T-helper 1 cell treated with Interleukin-12 subunit alpha and Interleukin-12 subunit beta and Interleukin-4 antibody, amounts not matched to agents 30 μg/mL and 1 μg/mL, for 36 hours (primary cell): ENCODE measurements around the gene CSMD2.

Experiments
- H3K27ac Mint-ChIP-seq: one replicate; pipeline ENCODE4 v1.8.0; 2021; ENCODE audit warnings: mild to moderate bottlenecking, mixed read lengths
- H3K27me3 Mint-ChIP-seq: one replicate; pipeline ENCODE4 v1.8.0; 2021; ENCODE audit warnings: low read depth, mixed read lengths
- H3K36me3 Mint-ChIP-seq: one replicate; pipeline ENCODE4 v1.8.0; 2021; ENCODE audit warnings: low read depth, mixed read lengths
- H3K4me1 Mint-ChIP-seq: one replicate; pipeline ENCODE4 v1.8.0; 2021; ENCODE audit warnings: low read depth, mixed read lengths
- H3K4me3 Mint-ChIP-seq: one replicate; pipeline ENCODE4 v1.8.0; 2021; ENCODE audit warnings: mild to moderate bottlenecking, moderate library complexity, mixed read lengths
- H3K9me3 Mint-ChIP-seq: one replicate; pipeline ENCODE4 v1.8.0; 2021; ENCODE audit warnings: mixed read lengths

Gene CSMD2

GRCh38 chr1:33727310-33727709 is 437.7 kb downstream of the CSMD2 start:
- H3K9me3 Mint-ChIP-seq, result no peaks in the 10 kb centered on the region

GRCh38 chr1:33726274-33726804 is 438.7 kb downstream of the CSMD2 start:
- Mint-ChIP-seq H3K27me3 (peaks cover 3% of the 10 kb centered on the region), H3K27ac (no peak overlapping the region), H3K4me3 (no peak overlapping the region), H3K9me3 (no peaks in the 10 kb centered on the region), H3K36me3 (no peaks in the 10 kb centered on the region), H3K4me1 (no peaks in the 10 kb centered on the region)

More at GRCh38 chr1:33727310-33727709, 437.7 kb downstream of the CSMD2 start:
- Mint-ChIP-seq H3K36me3 (no peaks in the 10 kb centered on the region), H3K27me3 (peaks cover 3% of the 10 kb centered on the region), H3K4me1 (no peaks in the 10 kb centered on the region), H3K4me3 (no peak overlapping the region), H3K27ac (no peak overlapping the region)

GRCh38 chr1:33725556-33726160 is 439.4 kb downstream of the CSMD2 start:
- Mint-ChIP-seq H3K4me3 (no peak overlapping the region), H3K36me3 (no peaks in the 10 kb centered on the region), H3K4me1 (no peaks in the 10 kb centered on the region), H3K27me3 (peaks cover 3% of the 10 kb centered on the region), H3K9me3 (no peaks in the 10 kb centered on the region), H3K27ac (no peak overlapping the region)

- no peaks in the 10 kb centered on the region for H3K9me3 Mint-ChIP-seq
- H3K4me3 Mint-ChIP-seq, result no peak overlapping the region
- no peaks in the 10 kb centered on the region for H3K4me1 Mint-ChIP-seq
- peaks cover 3% of the 10 kb centered on the region for H3K27me3 Mint-ChIP-seq
- no peak overlapping the region for H3K27ac Mint-ChIP-seq
- no peaks in the 10 kb centered on the region for H3K36me3 Mint-ChIP-seq
Measured at GRCh38 chr1:33725037-33725436, 440.0 kb downstream of the CSMD2 start.

GRCh38 chr1:33724348-33724747 is 440.7 kb downstream of the CSMD2 start:
- Mint-ChIP-seq H3K27me3 (peaks cover 3% of the 10 kb centered on the region), H3K27ac (no peak overlapping the region), H3K4me3 (no peak overlapping the region), H3K9me3 (no peaks in the 10 kb centered on the region), H3K36me3 (no peaks in the 10 kb centered on the region), H3K4me1 (no peaks in the 10 kb centered on the region)

GRCh38 chr1:33723251-33723650 is 441.8 kb downstream of the CSMD2 start:
- Mint-ChIP-seq H3K4me3 (no peak overlapping the region), H3K4me1 (no peaks in the 10 kb centered on the region)

GRCh38 chr1:33721301-33721815 is 443.7 kb downstream of the CSMD2 start:
- H3K4me1 Mint-ChIP-seq, result no peaks in the 10 kb centered on the region
- no peaks in the 10 kb centered on the region for H3K9me3 Mint-ChIP-seq
- H3K27ac Mint-ChIP-seq, result no peak overlapping the region

More at GRCh38 chr1:33723251-33723650, 441.8 kb downstream of the CSMD2 start:
- Mint-ChIP-seq H3K36me3 (no peaks in the 10 kb centered on the region), H3K27me3 (peaks cover 3% of the 10 kb centered on the region), H3K9me3 (no peaks in the 10 kb centered on the region), H3K27ac (no peak overlapping the region)

GRCh38 chr1:33719771-33720670 is 445.0 kb downstream of the CSMD2 start:
- Mint-ChIP-seq H3K36me3 (no peaks in the 10 kb centered on the region), H3K27me3 (peaks cover 3% of the 10 kb centered on the region)

More at GRCh38 chr1:33721301-33721815, 443.7 kb downstream of the CSMD2 start:
- Mint-ChIP-seq H3K4me3 (no peak overlapping the region), H3K36me3 (no peaks in the 10 kb centered on the region), H3K27me3 (peaks cover 3% of the 10 kb centered on the region)

GRCh38 chr1:33719326-33719725 is 445.7 kb downstream of the CSMD2 start:
- no peaks in the 10 kb centered on the region for H3K4me1 Mint-ChIP-seq
- H3K4me3 Mint-ChIP-seq, result no peak overlapping the region
- peaks cover 3% of the 10 kb centered on the region for H3K27me3 Mint-ChIP-seq
- H3K36me3 Mint-ChIP-seq, result no peaks in the 10 kb centered on the region
- no peak overlapping the region for H3K27ac Mint-ChIP-seq
- no peaks in the 10 kb centered on the region for H3K9me3 Mint-ChIP-seq

More at GRCh38 chr1:33719771-33720670, 445.0 kb downstream of the CSMD2 start:
- H3K9me3 Mint-ChIP-seq, result no peaks in the 10 kb centered on the region
- no peak overlapping the region for H3K27ac Mint-ChIP-seq
- H3K4me1 Mint-ChIP-seq, result no peaks in the 10 kb centered on the region
- no peak overlapping the region for H3K4me3 Mint-ChIP-seq

GRCh38 chr1:33718186-33718585 is 446.8 kb downstream of the CSMD2 start:
- H3K36me3 Mint-ChIP-seq, result no peaks in the 10 kb centered on the region
- H3K27ac Mint-ChIP-seq, result no peak overlapping the region
- H3K27me3 Mint-ChIP-seq, result peaks cover 3% of the 10 kb centered on the region

GRCh38 chr1:33716976-33717688 is 447.9 kb downstream of the CSMD2 start:
- Mint-ChIP-seq H3K27ac (no peak overlapping the region), H3K36me3 (no peaks in the 10 kb centered on the region), H3K4me3 (no peak overlapping the region), H3K4me1 (no peaks in the 10 kb centered on the region), H3K27me3 (peaks cover 3% of the 10 kb centered on the region), H3K9me3 (no peaks in the 10 kb centered on the region)

More at GRCh38 chr1:33718186-33718585, 446.8 kb downstream of the CSMD2 start:
- Mint-ChIP-seq H3K9me3 (no peaks in the 10 kb centered on the region), H3K4me3 (no peak overlapping the region), H3K4me1 (no peaks in the 10 kb centered on the region)

- H3K4me1 Mint-ChIP-seq, result no peaks in the 10 kb centered on the region
- no peaks in the 10 kb centered on the region for H3K36me3 Mint-ChIP-seq
- peaks cover 3% of the 10 kb centered on the region for H3K27me3 Mint-ChIP-seq
- no peaks in the 10 kb centered on the region for H3K9me3 Mint-ChIP-seq
- H3K27ac Mint-ChIP-seq, result no peak overlapping the region
- H3K4me3 Mint-ChIP-seq, result no peak overlapping the region
Measured at GRCh38 chr1:33715195-33715811, 449.7 kb downstream of the CSMD2 start.

GRCh38 chr1:33714421-33714820 is 450.6 kb downstream of the CSMD2 start:
- Mint-ChIP-seq H3K36me3 (no peaks in the 10 kb centered on the region), H3K4me1 (no peaks in the 10 kb centered on the region), H3K27ac (no peak overlapping the region), H3K9me3 (no peaks in the 10 kb centered on the region), H3K27me3 (no peaks in the 10 kb centered on the region), H3K4me3 (no peak overlapping the region)
